IPS-20b (cell line): Measurements from ENCODE around the gene NOTCH2.

Experiments
- H3K27ac ChIP-seq: one replicate; pipeline ENCODE4 v1.5.1; 2013; ENCODE audit warnings: low read length
- H3K27me3 ChIP-seq: 2 replicates; pipeline ENCODE4 v1.6.1; 2013; ENCODE audit warnings: mild to moderate bottlenecking, low read length, inconsistent platforms; ENCODE audit not compliant: insufficient read depth
- H3K36me3 ChIP-seq: 2 replicates; pipeline ENCODE4 v1.6.1; 2013; ENCODE audit warnings: low read depth, mild to moderate bottlenecking, inconsistent platforms, low read length, moderate library complexity; ENCODE audit not compliant: insufficient read depth
- H3K4me1 ChIP-seq: 2 replicates; pipeline ENCODE4 v1.6.1; 2013; ENCODE audit warnings: mild to moderate bottlenecking, control low read depth, inconsistent platforms, low read length, moderate library complexity; ENCODE audit not compliant: insufficient read depth
- H3K4me3 ChIP-seq: 2 replicates; pipeline ENCODE4 v1.5.1; 2013; ENCODE audit warnings: mild to moderate bottlenecking, low read length, inconsistent platforms
- H3K9ac ChIP-seq: 2 replicates; pipeline ENCODE4 v1.6.1; 2013; ENCODE audit warnings: low read depth, mild to moderate bottlenecking, inconsistent platforms, low read length, moderate library complexity
- H3K9me3 ChIP-seq: 2 replicates; pipeline ENCODE4 v1.6.1; 2013; ENCODE audit warnings: mild to moderate bottlenecking, low read depth, low read length, inconsistent platforms; ENCODE audit not compliant: insufficient read depth

The NOTCH2 gene

GRCh38 chr1:119908661-119909060 is 160.8 kb downstream of the NOTCH2 start:
- Histone ChIP-seq H3K27me3 (no peaks in the 10 kb centered on the region), H3K4me3 (no peak overlapping the region), H3K36me3 (peaks cover 3% of the 10 kb centered on the region; the same call in 1 of the 2 replicates), H3K9ac (no peak overlapping the region), H3K27ac (no peak overlapping the region), H3K4me1 (no peaks in the 10 kb centered on the region), H3K9me3 (no peaks in the 10 kb centered on the region)

- H3K4me1 ChIP-seq = no peaks in the 10 kb centered on the region
- H3K9ac ChIP-seq = no peak overlapping the region
Observed at GRCh38 chr1:119906927-119907652, 162.4 kb downstream of the NOTCH2 start.

GRCh38 chr1:119903443-119903835 is 166.0 kb downstream of the NOTCH2 start:
- no peak overlapping the region for H3K9ac ChIP-seq
- H3K4me3 ChIP-seq = no peak overlapping the region
- no peak overlapping the region for H3K27ac ChIP-seq
- no peaks in the 10 kb centered on the region for H3K27me3 ChIP-seq
- no peaks in the 10 kb centered on the region for H3K36me3 ChIP-seq
- H3K9me3 ChIP-seq = no peaks in the 10 kb centered on the region
- H3K4me1 ChIP-seq = no peaks in the 10 kb centered on the region

More at GRCh38 chr1:119906927-119907652, 162.4 kb downstream of the NOTCH2 start:
- H3K36me3 ChIP-seq = no peaks in the 10 kb centered on the region
- no peak overlapping the region for H3K27ac ChIP-seq
- no peaks in the 10 kb centered on the region for H3K9me3 ChIP-seq
- no peaks in the 10 kb centered on the region for H3K27me3 ChIP-seq
- H3K4me3 ChIP-seq = no peak overlapping the region

GRCh38 chr1:119902775-119903442 is 166.6 kb downstream of the NOTCH2 start:
- Histone ChIP-seq H3K4me1 (no peaks in the 10 kb centered on the region), H3K36me3 (no peaks in the 10 kb centered on the region), H3K27ac (no peak overlapping the region), H3K9me3 (no peaks in the 10 kb centered on the region), H3K4me3 (no peak overlapping the region), H3K27me3 (no peaks in the 10 kb centered on the region), H3K9ac (no peak overlapping the region)

- H3K9me3 ChIP-seq = no peaks in the 10 kb centered on the region
- no peaks in the 10 kb centered on the region for H3K36me3 ChIP-seq
- H3K27ac ChIP-seq = no peak overlapping the region
- H3K4me1 ChIP-seq = no peaks in the 10 kb centered on the region
- H3K27me3 ChIP-seq = no peaks in the 10 kb centered on the region
- H3K9ac ChIP-seq = no peak overlapping the region
- no peak overlapping the region for H3K4me3 ChIP-seq
Observed at GRCh38 chr1:119898981-119899720, 170.3 kb downstream of the NOTCH2 start.

GRCh38 chr1:119898530-119898929 is 170.9 kb downstream of the NOTCH2 start:
- Histone ChIP-seq H3K27ac (no peak overlapping the region), H3K36me3 (no peaks in the 10 kb centered on the region), H3K4me3 (no peak overlapping the region), H3K27me3 (no peaks in the 10 kb centered on the region), H3K9ac (no peak overlapping the region), H3K4me1 (no peaks in the 10 kb centered on the region), H3K9me3 (no peaks in the 10 kb centered on the region)

GRCh38 chr1:119896303-119896702 is 173.2 kb downstream of the NOTCH2 start, which contains the start of gene ADAM30:
Gene ADAM30, minus strand, starts transcription at chr1:119896515. Its CDS starts 179 bp downstream, at chr1:119896336.
- Histone ChIP-seq H3K9me3 (no peaks in the 10 kb centered on the region), H3K27ac (no peak within 1 kb of the TSS), H3K4me1 (no peaks in the 10 kb centered on the region), H3K36me3 (no peaks in the 10 kb centered on the region), H3K9ac (no peak within 1 kb of the TSS), H3K27me3 (no peaks in the 10 kb centered on the region), H3K4me3 (no peak within 1 kb of the TSS)

GRCh38 chr1:119895102-119895501 is 174.4 kb downstream of the NOTCH2 start:
- Histone ChIP-seq H3K9ac (no peak overlapping the region), H3K9me3 (no peaks in the 10 kb centered on the region), H3K36me3 (no peaks in the 10 kb centered on the region), H3K4me1 (no peaks in the 10 kb centered on the region), H3K27ac (no peak overlapping the region), H3K27me3 (no peaks in the 10 kb centered on the region), H3K4me3 (no peak overlapping the region)

- Histone ChIP-seq H3K27ac (no peak overlapping the region), H3K9ac (no peak overlapping the region), H3K27me3 (no peaks in the 10 kb centered on the region), H3K36me3 (no peaks in the 10 kb centered on the region), H3K9me3 (no peaks in the 10 kb centered on the region), H3K4me3 (no peak overlapping the region), H3K4me1 (no peaks in the 10 kb centered on the region)
Observed at GRCh38 chr1:119893827-119894700, 175.4 kb downstream of the NOTCH2 start.

GRCh38 chr1:119893238-119893791 is 176.1 kb downstream of the NOTCH2 start:
- Histone ChIP-seq H3K9ac (no peak overlapping the region), H3K4me3 (no peak overlapping the region), H3K4me1 (no peaks in the 10 kb centered on the region), H3K36me3 (no peaks in the 10 kb centered on the region), H3K27me3 (no peaks in the 10 kb centered on the region), H3K9me3 (no peaks in the 10 kb centered on the region), H3K27ac (no peak overlapping the region)

- Histone ChIP-seq H3K9me3 (no peaks in the 10 kb centered on the region), H3K27me3 (no peaks in the 10 kb centered on the region), H3K36me3 (no peaks in the 10 kb centered on the region), H3K4me3 (no peak overlapping the region), H3K9ac (no peak overlapping the region), H3K27ac (no peak overlapping the region), H3K4me1 (no peaks in the 10 kb centered on the region)
Observed at GRCh38 chr1:119891386-119891785, 178.1 kb downstream of the NOTCH2 start.
